IMR-90 (cell line): ENCODE results near the gene CAMKMT. TPM values are rescaled to one million over a fixed set of nuclear protein-coding genes. Genes with fewer than 3 reads are reported as not detected.

ENCODE experiments used
- ATAC-seq: fragments of 200-7000 bp; cut with Tn5 transposase; 2 replicates; pipeline ENCODE4 v1.9.1; 2020; ENCODE audit warnings: low read depth, mild to moderate bottlenecking, moderate library complexity
- BruUV-seq: library from RNA; stranded (reverse); fragments of 400-500 nt; replicated peaks from 2 replicates; lab custom pipeline; 2021; lab: Mats Ljungman, UMichigan
- CTCF ChIA-PET: fragments of 300-600 bp; formaldehyde crosslinking; extraction: SDS; loops from one replicate; lab custom pipeline; 2021; ENCODE audit warnings: antibody characterized with exemption; lab: Yijun Ruan, JAX
- POLR2A ChIA-PET: fragments of 300-600 bp; sonication (Branson Sonifier 250); formaldehyde crosslinking; loops from one replicate; lab custom pipeline; 2022; ENCODE audit warnings: antibody characterized with exemption; ENCODE audit not compliant: unreplicated experiment; lab: Charles Lee
- DNase-seq: peaks from one replicate; pipeline ENCODE4 v3.0.0; 2013
- H2AFZ ChIP-seq: replicated peaks from 2 replicates; pipeline ENCODE3; 2013; ENCODE audit warnings: low read length, mild to moderate bottlenecking; ENCODE audit not compliant: poor library complexity
- H2AK5ac ChIP-seq: 2 replicates; pipeline ENCODE4 v1.6.1; 2013; ENCODE audit warnings: low read depth, low read length, inconsistent platforms
- H2AK9ac ChIP-seq: replicated peaks from 2 replicates; pipeline ENCODE3; 2013; ENCODE audit warnings: mild to moderate bottlenecking, low read depth, low read length, moderate library complexity; ENCODE audit not compliant: poor library complexity
- H2BK120ac ChIP-seq: 2 replicates; pipeline ENCODE4 v1.6.1; 2013; ENCODE audit warnings: low read depth, low read length, inconsistent platforms
- H2BK15ac ChIP-seq: 3 replicates; pipeline ENCODE4 v1.6.1; 2013; ENCODE audit warnings: low read depth, low read length, inconsistent platforms
- H2BK20ac ChIP-seq: 2 replicates; pipeline ENCODE4 v1.6.1; 2013; ENCODE audit warnings: low read depth, mild to moderate bottlenecking, inconsistent platforms, low read length, moderate library complexity
- H2BK5ac ChIP-seq: 2 replicates; pipeline ENCODE4 v1.6.1; 2013; ENCODE audit warnings: mild to moderate bottlenecking, low read depth, low read length, inconsistent platforms; ENCODE audit not compliant: poor library complexity, severe bottlenecking
- H3K14ac ChIP-seq: replicated peaks from 2 replicates; pipeline ENCODE4 v1.6.1; 2013; ENCODE audit warnings: low read depth, low read length, inconsistent platforms
- H3K18ac ChIP-seq: 2 replicates; pipeline ENCODE4 v1.6.1; 2013; ENCODE audit warnings: low read depth, low read length, control low read depth
- H3K23ac ChIP-seq: 2 replicates; pipeline ENCODE4 v1.6.1; 2013; ENCODE audit warnings: low read depth, low read length, inconsistent platforms
- H3K27ac ChIP-seq: 2 replicates; pipeline ENCODE4 v1.5.1; 2013; ENCODE audit warnings: mild to moderate bottlenecking, control low read depth, low read length; ENCODE audit not compliant: insufficient read depth
- H3K27me3 ChIP-seq: 2 replicates; pipeline ENCODE4 v1.6.1; 2013; ENCODE audit warnings: low read length; ENCODE audit not compliant: control insufficient read depth, insufficient read depth
- H3K36me3 ChIP-seq: 2 replicates; pipeline ENCODE4 v1.6.1; 2013; ENCODE audit warnings: low read length, mixed read lengths; ENCODE audit not compliant: control insufficient read depth, insufficient read depth
- H3K4ac ChIP-seq: 2 replicates; pipeline ENCODE4 v1.6.1; 2013; ENCODE audit warnings: low read depth, low read length, inconsistent platforms
- H3K4me1 ChIP-seq: 2 replicates; pipeline ENCODE4 v1.6.1; 2013; ENCODE audit warnings: low read length, mixed read lengths; ENCODE audit not compliant: control insufficient read depth, insufficient read depth
- H3K4me2 ChIP-seq: 2 replicates; pipeline ENCODE4 v1.6.1; 2013; ENCODE audit warnings: low read depth, mild to moderate bottlenecking, control low read depth, low read length, moderate library complexity
- H3K4me3 ChIP-seq: 2 replicates; pipeline ENCODE4 v1.5.1; 2013; ENCODE audit warnings: low read depth, mild to moderate bottlenecking, control low read depth, low read length, moderate library complexity; ENCODE audit not compliant: insufficient read depth
- H3K56ac ChIP-seq: 2 replicates; pipeline ENCODE4 v1.6.1; 2013; ENCODE audit warnings: low read length, inconsistent platforms; ENCODE audit not compliant: insufficient read depth; ENCODE audit errors: extremely low read depth
- H3K79me1 ChIP-seq, 2 experiments: 2 replicates each; pipeline ENCODE4 v1.6.1; 2013; ENCODE audit warnings: low read length in 2 of 2, inconsistent platforms in 1 of 2, low read depth in 1 of 2
- H3K9ac ChIP-seq: 2 replicates; pipeline ENCODE4 v1.6.1; 2013; ENCODE audit warnings: low read depth, low read length, control low read depth
- H3K9me1 ChIP-seq: 2 replicates; pipeline ENCODE4 v1.6.1; 2013; ENCODE audit warnings: low read length, inconsistent platforms; ENCODE audit not compliant: insufficient read depth
- H3K9me3 ChIP-seq: 2 replicates; pipeline ENCODE4 v1.6.1; 2013; ENCODE audit warnings: low read length; ENCODE audit not compliant: control insufficient read depth, insufficient read depth
- H4K20me1 ChIP-seq: 2 replicates; pipeline ENCODE4 v1.6.1; 2013; ENCODE audit warnings: low read length, inconsistent platforms; ENCODE audit not compliant: insufficient read depth
- H4K5ac ChIP-seq: 2 replicates; pipeline ENCODE4 v1.6.1; 2013; ENCODE audit warnings: mild to moderate bottlenecking, low read depth, low read length, control low read depth
- H4K8ac ChIP-seq, 2 experiments: 2 replicates each; pipeline ENCODE4 v1.6.1; 2013; ENCODE audit warnings: low read depth in 2 of 2, low read length in 2 of 2, control low read depth in 1 of 2, inconsistent platforms in 1 of 2
- H4K91ac ChIP-seq: 2 replicates; pipeline ENCODE4 v1.6.1; 2013; ENCODE audit warnings: low read depth, low read length, inconsistent platforms; ENCODE audit not compliant: insufficient read depth
- CEBPB ChIP-seq: IDR thresholded peaks from 2 replicates; pipeline ENCODE4 v1.6.1; 2012; ENCODE audit warnings: low read depth, low read length, improper control_type of control experiment
- whole genome bisulfite sequencing, 2 experiments: methylation state at CpG; one replicate each; pipeline versions ENCODE4 v1.1.5 to v1.1.7; 2013; ENCODE audit warnings: missing lambda C conversion rate in 2 of 2; ENCODE audit not compliant: insufficient read length in 1 of 2; ENCODE audit errors: extremely low coverage in 2 of 2; 5-methylcytosine and 5-hydroxymethylcytosine counted together
- dilution Hi-C: fragments of 300-500 bp; cut with HindIII; formaldehyde crosslinking; loops from one replicate; pipeline ENCODE4 v1.14.3; 2018; ENCODE audit warnings: low sequenced_read_pairs; ENCODE audit not compliant: unreplicated experiment
- in situ Hi-C: fragments of 300-500 bp; cut with MboI; formaldehyde crosslinking; loops from 3 replicates; pipeline ENCODE4 v1.14.3; 2019; ENCODE audit warnings: low sequenced_read_pairs, inconsistent platforms, mixed read lengths
- intact Hi-C: fragments of 100-400 bp; cut with micrococcal nuclease; formaldehyde crosslinking; loops from 2 replicates; pipeline ENCODE4 v1.10.0; 2022
- polyA plus RNA-seq, 3 experiments: library from polyadenylated mRNA; depleted of rRNA; stranded (reverse); fragments of >200 nt; gene quantifications; 2 replicates each; pipeline ENCODE4 v1.2.3, GENCODE V29; 2012; ENCODE audit warnings: low replicate concordance in 1 of 3
- total RNA-seq: library from RNA; depleted of rRNA; stranded (reverse); fragments of >200 nt; gene quantifications from 2 replicates; pipeline ENCODE4 v1.2.3, GENCODE V29; 2012
- TF ChIP-seq, protein P1 (sequence below): conservative IDR thresholded peaks from 2 replicates; pipeline ENCODE4 v1.5.1; 2012; ENCODE audit warnings: mild to moderate bottlenecking, low read depth, low read length, improper control_type of control experiment

The CAMKMT gene
- total and polyA plus RNA-seq, 2 of the 4 experiments (the other 2 are of a cell fraction) = 4.4 to 6.8 TPM

DNA sequence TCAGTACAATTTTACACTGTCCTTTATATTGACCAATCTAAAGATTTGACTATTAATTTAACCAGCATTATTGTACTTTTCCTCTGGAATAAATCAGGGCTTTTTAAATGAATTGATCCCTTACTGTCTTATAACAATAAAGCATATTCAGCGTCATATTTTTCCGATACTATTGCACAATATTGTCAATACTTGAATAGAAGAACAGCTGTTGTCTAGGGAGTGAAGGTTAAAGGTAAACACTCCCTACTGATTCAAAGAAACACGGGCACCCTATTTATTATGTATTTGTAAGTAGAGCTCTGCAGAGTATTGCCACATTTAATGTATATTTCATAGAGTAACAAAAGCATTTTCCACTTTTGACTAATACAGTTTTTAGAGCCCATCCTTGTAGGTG lies 134.4 kb downstream of the CAMKMT start:
- H3K4me2 ChIP-seq = no peak overlapping the region
- no peak for ATAC-seq
- H3K23ac ChIP-seq = no peak overlapping the region
- H3K27ac ChIP-seq = no peak overlapping the region
- H3K4ac ChIP-seq = no peak overlapping the region
- H3K9me1 ChIP-seq = no peaks in the 10 kb centered on the region
- no peak overlapping the region for H3K14ac ChIP-seq
- no peak overlapping the region for H3K18ac ChIP-seq
- no TSS peak for BruUV-seq
- H2BK20ac ChIP-seq = no peak overlapping the region
- dilution Hi-C loops = no loop called here
- no CpG with 5 or more reads among the region's 3 CpGs for WGBS, 2 experiments
- TF ChIP-seq, protein P1, sequence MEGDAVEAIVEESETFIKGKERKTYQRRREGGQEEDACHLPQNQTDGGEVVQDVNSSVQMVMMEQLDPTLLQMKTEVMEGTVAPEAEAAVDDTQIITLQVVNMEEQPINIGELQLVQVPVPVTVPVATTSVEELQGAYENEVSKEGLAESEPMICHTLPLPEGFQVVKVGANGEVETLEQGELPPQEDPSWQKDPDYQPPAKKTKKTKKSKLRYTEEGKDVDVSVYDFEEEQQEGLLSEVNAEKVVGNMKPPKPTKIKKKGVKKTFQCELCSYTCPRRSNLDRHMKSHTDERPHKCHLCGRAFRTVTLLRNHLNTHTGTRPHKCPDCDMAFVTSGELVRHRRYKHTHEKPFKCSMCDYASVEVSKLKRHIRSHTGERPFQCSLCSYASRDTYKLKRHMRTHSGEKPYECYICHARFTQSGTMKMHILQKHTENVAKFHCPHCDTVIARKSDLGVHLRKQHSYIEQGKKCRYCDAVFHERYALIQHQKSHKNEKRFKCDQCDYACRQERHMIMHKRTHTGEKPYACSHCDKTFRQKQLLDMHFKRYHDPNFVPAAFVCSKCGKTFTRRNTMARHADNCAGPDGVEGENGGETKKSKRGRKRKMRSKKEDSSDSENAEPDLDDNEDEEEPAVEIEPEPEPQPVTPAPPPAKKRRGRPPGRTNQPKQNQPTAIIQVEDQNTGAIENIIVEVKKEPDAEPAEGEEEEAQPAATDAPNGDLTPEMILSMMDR = no peak
- peak; percentile 76 for TF ChIP-seq CEBPB
- POLR2A ChIA-PET = no interaction called here
- no peak overlapping the region for H2BK5ac ChIP-seq
- H2AFZ ChIP-seq = no peak overlapping the region
- no peak overlapping the region for H4K91ac ChIP-seq
- H3K56ac ChIP-seq = no peak overlapping the region
- no peak overlapping the region for H4K5ac ChIP-seq
- H3K27me3 ChIP-seq = no peaks in the 10 kb centered on the region
- no peaks in the 10 kb centered on the region for H3K4me1 ChIP-seq
- no peak overlapping the region for H2BK15ac ChIP-seq
- H4K20me1 ChIP-seq = no peaks in the 10 kb centered on the region
- no peaks in the 10 kb centered on the region for H3K79me1 ChIP-seq
- H2AK9ac ChIP-seq = no peak overlapping the region
- CTCF ChIA-PET = interaction anchor here (2.0 kb wide), 1 partner anchor 16 kb away, joined by 6 read pairs; no protein-coding TSS in a partner anchor
- H3K36me3 ChIP-seq = no peaks in the 10 kb centered on the region
- no peak for DNase-seq
- in situ Hi-C loops = loop anchor here (25.0 kb wide), 1 partner anchor 466 kb away; no protein-coding TSS in a partner anchor
- H3K9me3 ChIP-seq = no peaks in the 10 kb centered on the region
- no peak overlapping the region for H3K9ac ChIP-seq
- intact Hi-C loops = no loop called here
- no peak overlapping the region for H3K4me3 ChIP-seq
- no peak overlapping the region for H4K8ac ChIP-seq
- H2BK120ac ChIP-seq = no peak overlapping the region
- H2AK5ac ChIP-seq = no peak overlapping the region
